ENCODE measurements around the gene WNT16. TPM values are rescaled to one million over a fixed set of nuclear protein-coding genes. Genes with fewer than 3 reads are reported as not detected.
A peak's percentile ranks its signal among the peaks of the same experiment; 100 is the strongest.

The WNT16 gene
- total and polyA plus RNA-seq, 2 experiments from 2014 or later: 0.58 to 2.8 TPM

DNA sequence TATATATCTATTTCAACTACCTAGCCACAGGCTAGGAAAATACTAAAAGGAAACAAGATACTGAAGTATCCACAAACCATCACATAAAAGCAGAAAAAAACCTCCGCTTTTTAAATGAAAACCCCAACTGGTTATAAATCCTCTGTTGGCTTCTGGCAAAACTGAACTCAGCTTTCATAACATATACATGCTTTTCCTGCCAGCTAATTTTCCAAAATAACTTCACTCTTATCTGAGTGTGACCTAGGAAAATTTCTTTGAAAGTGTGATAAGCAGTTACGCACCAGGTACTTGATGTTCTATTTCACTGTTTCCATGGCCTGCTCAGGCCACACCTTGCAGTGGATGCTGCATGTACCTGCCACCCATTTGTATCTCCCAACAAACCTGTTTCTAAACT lies 55.5 kb downstream of the WNT16 start:
- Histone ChIP-seq H3K9me3 (ENCODE audit: low read depth) (no peaks in the 10 kb centered on the region), H3K27me3 (no peaks in the 10 kb centered on the region), H3K79me2 (peaks cover 95% of the 10 kb centered on the region), H4K20me1 (ENCODE audit: insufficient read depth, poor library complexity, severe bottlenecking) (peaks cover 14% of the 10 kb centered on the region), H2AFZ (no peak overlapping the region), H3K9me2 (replicated peaks; ENCODE audit: insufficient read depth) (no peaks in the 10 kb centered on the region), H3K4me3 (no peak overlapping the region), H3K36me3 (replicated peaks; ENCODE audit: insufficient read depth, low read depth) (no peaks in the 10 kb centered on the region), H3K4me1 (ENCODE audit: insufficient read depth) (peaks cover 36% of the 10 kb centered on the region), H3K27ac (peak overlapping the region; percentile 51), H3K4me2 (peak overlapping the region; percentile 18)
- peak; percentile 17 for DNase-seq (ENCODE audit: low spot score)
- WGBS (ENCODE audit: low lambda C conversion rate, missing lambda C conversion rate): 42% methylated on average over 2 of the region's 2 CpGs
- TF ChIP-seq EZH2phosphoT487 (IDR thresholded peaks at IDR 0.05; ENCODE audit: low read depth, severe bottlenecking, unreplicated experiment) (no peak), EZH2 (IDR thresholded peaks at IDR 0.05; ENCODE audit: borderline replicate concordance) (no peak)
- TF ChIP-seq, protein P1, sequence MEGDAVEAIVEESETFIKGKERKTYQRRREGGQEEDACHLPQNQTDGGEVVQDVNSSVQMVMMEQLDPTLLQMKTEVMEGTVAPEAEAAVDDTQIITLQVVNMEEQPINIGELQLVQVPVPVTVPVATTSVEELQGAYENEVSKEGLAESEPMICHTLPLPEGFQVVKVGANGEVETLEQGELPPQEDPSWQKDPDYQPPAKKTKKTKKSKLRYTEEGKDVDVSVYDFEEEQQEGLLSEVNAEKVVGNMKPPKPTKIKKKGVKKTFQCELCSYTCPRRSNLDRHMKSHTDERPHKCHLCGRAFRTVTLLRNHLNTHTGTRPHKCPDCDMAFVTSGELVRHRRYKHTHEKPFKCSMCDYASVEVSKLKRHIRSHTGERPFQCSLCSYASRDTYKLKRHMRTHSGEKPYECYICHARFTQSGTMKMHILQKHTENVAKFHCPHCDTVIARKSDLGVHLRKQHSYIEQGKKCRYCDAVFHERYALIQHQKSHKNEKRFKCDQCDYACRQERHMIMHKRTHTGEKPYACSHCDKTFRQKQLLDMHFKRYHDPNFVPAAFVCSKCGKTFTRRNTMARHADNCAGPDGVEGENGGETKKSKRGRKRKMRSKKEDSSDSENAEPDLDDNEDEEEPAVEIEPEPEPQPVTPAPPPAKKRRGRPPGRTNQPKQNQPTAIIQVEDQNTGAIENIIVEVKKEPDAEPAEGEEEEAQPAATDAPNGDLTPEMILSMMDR (IDR thresholded peaks at IDR 0.05; ENCODE audit: poor library complexity): no peak

DNA sequence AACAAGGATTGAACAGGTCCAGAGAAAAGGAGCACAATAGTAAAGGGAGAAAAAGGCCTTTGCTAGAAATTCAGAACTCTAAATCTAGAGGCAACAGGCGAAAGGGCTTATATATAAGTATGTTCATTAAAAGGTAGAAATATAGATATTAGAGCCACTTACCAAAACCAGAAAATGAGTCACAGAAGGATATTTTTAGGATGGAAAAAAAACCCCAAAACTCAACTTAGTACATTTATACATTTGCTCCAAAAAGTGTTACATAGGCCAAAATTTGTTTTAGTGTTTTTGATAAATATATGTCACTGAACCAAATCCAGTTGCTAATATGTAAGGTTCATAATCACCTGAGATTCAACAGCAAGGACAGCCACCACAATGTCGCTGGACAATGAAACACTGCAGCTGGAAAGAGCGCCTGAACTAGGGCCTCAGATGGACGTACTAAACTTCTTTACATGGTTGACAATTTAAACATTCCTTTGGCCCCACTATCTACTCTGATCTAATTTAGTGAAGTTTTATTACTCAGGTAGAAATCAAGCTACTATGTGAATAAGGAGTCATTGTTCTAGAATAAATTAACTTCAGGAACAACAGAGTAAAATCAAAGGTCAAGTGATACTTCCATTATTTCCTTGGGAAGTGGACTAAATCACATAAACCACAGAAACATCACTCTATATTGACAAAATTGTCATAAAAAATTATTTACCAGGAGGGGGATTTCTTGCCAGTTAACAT lies 56.4 kb downstream of the WNT16 start:
- Histone ChIP-seq H3K9me2 (replicated peaks; ENCODE audit: insufficient read depth) (no peaks in the 10 kb centered on the region), H3K79me2 (peaks cover 95% of the 10 kb centered on the region), H3K4me1 (ENCODE audit: insufficient read depth) (peaks cover 34% of the 10 kb centered on the region), H4K20me1 (ENCODE audit: insufficient read depth, poor library complexity, severe bottlenecking) (peaks cover 14% of the 10 kb centered on the region), H2AFZ (no peak overlapping the region), H3K4me2 (peak overlapping the region; percentile 18), H3K27ac (peak overlapping the region; percentile 51), H3K27me3 (no peaks in the 10 kb centered on the region), H3K9me3 (ENCODE audit: low read depth) (no peaks in the 10 kb centered on the region), H3K4me3 (no peak overlapping the region), H3K36me3 (replicated peaks; ENCODE audit: insufficient read depth, low read depth) (no peaks in the 10 kb centered on the region)
- 82% methylated on average over 4 of the region's 4 CpGs for WGBS (ENCODE audit: low lambda C conversion rate, missing lambda C conversion rate)
- TF ChIP-seq EZH2phosphoT487 (IDR thresholded peaks at IDR 0.05; ENCODE audit: low read depth, severe bottlenecking, unreplicated experiment) (no peak), EZH2 (IDR thresholded peaks at IDR 0.05; ENCODE audit: borderline replicate concordance) (no peak)
- TF ChIP-seq, protein P1 (IDR thresholded peaks at IDR 0.05; ENCODE audit: poor library complexity): no peak
- no peak for DNase-seq (ENCODE audit: low spot score)

DNA sequence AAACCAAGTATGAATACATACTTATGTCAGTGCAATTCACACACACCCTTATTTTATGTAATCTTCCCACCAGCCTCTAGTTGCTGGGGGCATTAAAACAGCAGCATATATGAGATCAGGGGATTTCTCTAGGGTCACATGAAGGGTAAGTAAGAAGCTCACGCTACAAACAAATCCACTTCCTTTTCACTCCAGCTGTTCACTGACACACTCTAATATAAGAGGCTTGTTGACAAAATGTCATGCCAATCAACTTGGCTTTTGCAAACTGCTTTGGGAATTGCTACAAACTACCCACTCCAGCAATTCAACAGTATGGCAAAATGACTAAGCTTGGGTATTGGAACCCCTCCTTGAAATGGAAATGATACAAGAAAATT lies 57.0 kb downstream of the WNT16 start:
- no peaks in the 10 kb centered on the region for H3K27me3 ChIP-seq
- WGBS (ENCODE audit: low lambda C conversion rate, missing lambda C conversion rate): 33% methylated on average over 1 of the region's 1 CpG
- no peak for DNase-seq (ENCODE audit: low spot score)
- peaks cover 32% of the 10 kb centered on the region for H3K4me1 ChIP-seq (ENCODE audit: insufficient read depth)
- H3K4me3 ChIP-seq: no peak overlapping the region
- peak overlapping the region; percentile 18 for H3K4me2 ChIP-seq
- no peak overlapping the region for H2AFZ ChIP-seq
- peaks cover 14% of the 10 kb centered on the region for H4K20me1 ChIP-seq (ENCODE audit: insufficient read depth, poor library complexity, severe bottlenecking)
- H3K27ac ChIP-seq: peak overlapping the region; percentile 51
- peaks cover 96% of the 10 kb centered on the region for H3K79me2 ChIP-seq
- H3K36me3 ChIP-seq (replicated peaks; ENCODE audit: insufficient read depth, low read depth): no peaks in the 10 kb centered on the region
- no peaks in the 10 kb centered on the region for H3K9me2 ChIP-seq (replicated peaks; ENCODE audit: insufficient read depth)
- H3K9me3 ChIP-seq (ENCODE audit: low read depth): no peaks in the 10 kb centered on the region
- TF ChIP-seq, protein P1 (IDR thresholded peaks at IDR 0.05; ENCODE audit: poor library complexity): no peak
- TF ChIP-seq EZH2phosphoT487 (IDR thresholded peaks at IDR 0.05; ENCODE audit: low read depth, severe bottlenecking, unreplicated experiment) (no peak), EZH2 (IDR thresholded peaks at IDR 0.05; ENCODE audit: borderline replicate concordance) (no peak)
